Measurements from ENCODE around the gene TMEM150C. TPM values are rescaled to one million over a fixed set of nuclear protein-coding genes. Genes with fewer than 3 reads are reported as not detected.

The TMEM150C gene
- total RNA-seq, 1 experiment from 2014 or later, result 2.7 TPM

- Histone ChIP-seq H3K27me3 (ENCODE audit: insufficient read depth, low read length) (no peaks in the 10 kb centered on the region; the same call in 1 of the 2 replicates), H3K27ac (ENCODE audit: insufficient read length, low read depth, low read length) (no peak overlapping the region), H4K5ac (ENCODE audit: insufficient read length, low read depth, low read length) (no peak overlapping the region), H3K4me1 (ENCODE audit: insufficient read depth, low read length) (peaks cover under 1% of the 10 kb centered on the region; the same call in 1 of the 2 replicates), H4K8ac (replicated peaks; ENCODE audit: insufficient read length, low read depth, low read length) (no peak overlapping the region), H3K14ac (ENCODE audit: insufficient read depth, low read length) (no peak overlapping the region), H2BK20ac (ENCODE audit: low read depth, low read length, poor library complexity, severe bottlenecking) (no peak overlapping the region), H2BK15ac (ENCODE audit: low read depth, low read length) (no peak overlapping the region), H3K79me1 (ENCODE audit: insufficient read depth, low read depth, low read length, poor library complexity, severe bottlenecking) (no peaks in the 10 kb centered on the region), H2AK5ac (ENCODE audit: insufficient read length, low read length) (no peak overlapping the region), H3K23me2 (ENCODE audit: insufficient read length, low read depth, low read length, poor library complexity, severe bottlenecking) (no peaks in the 10 kb centered on the region), H3T11ph (ENCODE audit: low read length) (no peak overlapping the region), H4K91ac (ENCODE audit: insufficient read length, low read depth, low read length) (no peak overlapping the region), H3K9me3 (ENCODE audit: control insufficient read depth, low read depth, low read length) (no peaks in the 10 kb centered on the region), H2BK12ac (ENCODE audit: insufficient read length, low read depth, low read length) (no peak overlapping the region), H3K23ac (ENCODE audit: insufficient read length, low read depth, low read length) (no peak overlapping the region), H3K9ac (ENCODE audit: extremely low read depth, insufficient read length, low read length) (no peak overlapping the region), H3K4me2 (ENCODE audit: insufficient read depth, insufficient read length, low read length) (no peak overlapping the region), H3K56ac (ENCODE audit: insufficient read length, low read depth, low read length) (no peak overlapping the region), H4K20me1 (ENCODE audit: control insufficient read depth, insufficient read depth, insufficient read length) (no peaks in the 10 kb centered on the region), H2BK120ac (ENCODE audit: low read depth, low read length, poor library complexity, severe bottlenecking) (no peak overlapping the region), H2AFZ (ENCODE audit: low read length) (no peak overlapping the region), H3K4ac (ENCODE audit: low read depth, low read length) (no peak overlapping the region), H3K79me2 (ENCODE audit: insufficient read depth, low read length) (no peaks in the 10 kb centered on the region), H3K18ac (ENCODE audit: insufficient read length, low read depth, low read length) (no peak overlapping the region), H2BK5ac (ENCODE audit: insufficient read length, low read length) (no peak overlapping the region)
- no peaks in the 10 kb centered on the region for H3K36me3 Mint-ChIP-seq (ENCODE audit: insufficient read depth in 1 of 3, low read depth in 3 of 3)
- no peak for DNase-seq
- TF ChIP-seq, protein P1, sequence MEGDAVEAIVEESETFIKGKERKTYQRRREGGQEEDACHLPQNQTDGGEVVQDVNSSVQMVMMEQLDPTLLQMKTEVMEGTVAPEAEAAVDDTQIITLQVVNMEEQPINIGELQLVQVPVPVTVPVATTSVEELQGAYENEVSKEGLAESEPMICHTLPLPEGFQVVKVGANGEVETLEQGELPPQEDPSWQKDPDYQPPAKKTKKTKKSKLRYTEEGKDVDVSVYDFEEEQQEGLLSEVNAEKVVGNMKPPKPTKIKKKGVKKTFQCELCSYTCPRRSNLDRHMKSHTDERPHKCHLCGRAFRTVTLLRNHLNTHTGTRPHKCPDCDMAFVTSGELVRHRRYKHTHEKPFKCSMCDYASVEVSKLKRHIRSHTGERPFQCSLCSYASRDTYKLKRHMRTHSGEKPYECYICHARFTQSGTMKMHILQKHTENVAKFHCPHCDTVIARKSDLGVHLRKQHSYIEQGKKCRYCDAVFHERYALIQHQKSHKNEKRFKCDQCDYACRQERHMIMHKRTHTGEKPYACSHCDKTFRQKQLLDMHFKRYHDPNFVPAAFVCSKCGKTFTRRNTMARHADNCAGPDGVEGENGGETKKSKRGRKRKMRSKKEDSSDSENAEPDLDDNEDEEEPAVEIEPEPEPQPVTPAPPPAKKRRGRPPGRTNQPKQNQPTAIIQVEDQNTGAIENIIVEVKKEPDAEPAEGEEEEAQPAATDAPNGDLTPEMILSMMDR (conservative IDR thresholded peaks at IDR 0.05), result no peak
- no peaks in the 10 kb centered on the region for H3K27me3 Mint-ChIP-seq (ENCODE audit: low read depth)
- WGBS (ENCODE audit: extremely low coverage, insufficient read length, low lambda C conversion rate), result no CpG with 5 or more reads among the region's 4 CpGs
- H3K4me3 Mint-ChIP-seq, result no peak overlapping the region
- H3K4me1 Mint-ChIP-seq, result peaks cover 14 to 18% of the 10 kb centered on the region in 2 experiments
- H3K27ac Mint-ChIP-seq, result no peak overlapping the region
- no peaks in the 10 kb centered on the region for H3K9me3 Mint-ChIP-seq
Observed at GRCh38 chr4:82495666-82496065, 66.1 kb downstream of the TMEM150C start.
